SU-DHL-6 (cell line): ENCODE data around the gene LHX3.

Experiments used
- CTCF ChIP-seq: fragments of 200-600 bp; sonication (generic); IDR thresholded peaks from one replicate; pipeline ENCODE4 v1.5.1; 2017; ENCODE audit warnings: antibody characterized with exemption, mild to moderate bottlenecking, low read length, moderate library complexity; ENCODE audit not compliant: insufficient read depth, poor library complexity, severe bottlenecking
- EZH2phosphoT487 ChIP-seq: fragments of 200-600 bp; sonication (generic), shearing (Covaris generic); conservative IDR thresholded peaks from 2 replicates; pipeline ENCODE4 v1.6.1; 2018; ENCODE audit warnings: mild to moderate bottlenecking, antibody characterized with exemption, low read length, moderate library complexity, mixed read lengths

GRCh38 chr9:136149337-136149736 lies 55.6 kb downstream of the LHX3 start:
- TF ChIP-seq CTCF, result no peak
- no peak for TF ChIP-seq EZH2phosphoT487
